ENCODE data around the gene LRRC45.
"Not testable (repeated sequence)": the region's sequence is repeated elsewhere in the genome, so short reads cannot be mapped to it uniquely, and the experiment has no call there.

Gene LRRC45

GRCh38 chr17:82036634-82037091 lies 13.6 kb downstream of the LRRC45 start:
- no peak for DNase-seq

- peak; percentile 96 for DNase-seq
Observed at GRCh38 chr17:82037092-82037888, 14.2 kb downstream of the LRRC45 start, which contains the start of gene DCXR. DCXR (minus strand) TSS chr17:82037697; CDS start chr17:82037682, 15 bp downstream.

GRCh38 chr17:82037889-82038195 lies 14.7 kb downstream of the LRRC45 start:
- DNase-seq: no peak

- not testable (repeated sequence) for DNase-seq
Observed at GRCh38 chr17:82038796-82039409, 15.8 kb downstream of the LRRC45 start.

GRCh38 chr17:82039695-82040299 lies 16.7 kb downstream of the LRRC45 start:
- no peak for DNase-seq

GRCh38 chr17:82041144-82041814 lies 18.2 kb downstream of the LRRC45 start:
- DNase-seq: no peak

- DNase-seq: no peak
Observed at GRCh38 chr17:82042649-82043048, 19.5 kb downstream of the LRRC45 start.

- DNase-seq: no peak
Observed at GRCh38 chr17:82043507-82043906, 20.4 kb downstream of the LRRC45 start.

GRCh38 chr17:82045936-82046484 lies 22.9 kb downstream of the LRRC45 start:
- DNase-seq: no peak

GRCh38 chr17:82046903-82047302 lies 23.8 kb downstream of the LRRC45 start:
- no peak for DNase-seq

- DNase-seq: no peak
Observed at GRCh38 chr17:82047379-82047778, 24.3 kb downstream of the LRRC45 start.

- DNase-seq: no peak
Observed at GRCh38 chr17:82047914-82048570, 24.9 kb downstream of the LRRC45 start.

- DNase-seq: no peak
Observed at GRCh38 chr17:82048571-82048971, 25.5 kb downstream of the LRRC45 start.

GRCh38 chr17:82049106-82049505 lies 26.0 kb downstream of the LRRC45 start:
- DNase-seq: no peak

- DNase-seq: no peak
Observed at GRCh38 chr17:82049521-82049971, 26.4 kb downstream of the LRRC45 start.

- no peak for DNase-seq
Observed at GRCh38 chr17:82050152-82050760, 27.2 kb downstream of the LRRC45 start.

- no peak for DNase-seq
Observed at GRCh38 chr17:82050761-82051641, 27.9 kb downstream of the LRRC45 start.

GRCh38 chr17:82051776-82052637 lies 28.9 kb downstream of the LRRC45 start, which contains the start of the genes GPS1 and RFNG:
GPS1 (plus strand) TSS chr17:82051898; CDS start chr17:82051932, 34 bp downstream.
RFNG (minus strand) TSS chr17:82051811; CDS start chr17:82051766, 45 bp downstream.
- DNase-seq: peak; percentile 75 to 79

GRCh38 chr17:82052638-82053059 lies 29.5 kb downstream of the LRRC45 start:
- no peak for DNase-seq

GRCh38 chr17:82053130-82053529 lies 30.0 kb downstream of the LRRC45 start:
- DNase-seq: no peak
